Stimulated activated CD8-positive, alpha-beta memory T cell treated with anti-CD3 and anti-CD28 coated beads, Interleukin-15, amount 100 ng/mL, for 1 hour (primary cell): ENCODE results near the gene RAPGEF2.
A peak's percentile ranks its signal among the peaks of the same experiment; 100 is the strongest.
"Not testable (repeated sequence)": the region's sequence is repeated elsewhere in the genome, so short reads cannot be mapped to it uniquely, and the experiment has no call there.

ENCODE experiments used
- DNase-seq: peaks from one replicate; pipeline ENCODE4 v3.0.0-alpha.2; 2020; ENCODE audit warnings: low read depth

Gene RAPGEF2

GRCh38 chr4:159102622-159103383, at the start of gene RAPGEF2:
Gene RAPGEF2, plus strand, starts transcription at chr4:159103079. Its CDS starts 1,084 bp downstream, at chr4:159104163.
- DNase-seq, result peak; percentile 64

- DNase-seq, result no peak
Observed at GRCh38 chr4:159055833-159056232, 47.0 kb upstream of the RAPGEF2 start.

GRCh38 chr4:159060161-159060560, 42.7 kb upstream of the RAPGEF2 start:
- no peak for DNase-seq

GRCh38 chr4:159062381-159062780, 40.5 kb upstream of the RAPGEF2 start:
- no peak for DNase-seq

GRCh38 chr4:159065513-159066240, 37.2 kb upstream of the RAPGEF2 start:
- no peak for DNase-seq

GRCh38 chr4:159068139-159068538, 34.7 kb upstream of the RAPGEF2 start:
- DNase-seq, result not testable (repeated sequence)

GRCh38 chr4:159069922-159070321, 33.0 kb upstream of the RAPGEF2 start:
- no peak for DNase-seq

- DNase-seq, result no peak
Observed at GRCh38 chr4:159070742-159071141, 32.1 kb upstream of the RAPGEF2 start.

GRCh38 chr4:159071178-159071968, 31.5 kb upstream of the RAPGEF2 start:
- DNase-seq, result no peak

- no peak for DNase-seq
Observed at GRCh38 chr4:159071969-159072765, 30.7 kb upstream of the RAPGEF2 start.

GRCh38 chr4:159075531-159075932, 27.3 kb upstream of the RAPGEF2 start:
- no peak for DNase-seq

- not testable (repeated sequence) for DNase-seq
Observed at GRCh38 chr4:159077018-159077417, 25.9 kb upstream of the RAPGEF2 start.

GRCh38 chr4:159077702-159078495, 25.0 kb upstream of the RAPGEF2 start:
- no peak for DNase-seq

GRCh38 chr4:159079074-159079473, 23.8 kb upstream of the RAPGEF2 start:
- no peak for DNase-seq

- no peak for DNase-seq
Observed at GRCh38 chr4:159086606-159087005, 16.3 kb upstream of the RAPGEF2 start.

GRCh38 chr4:159090255-159090654, 12.6 kb upstream of the RAPGEF2 start:
- DNase-seq, result no peak

GRCh38 chr4:159094156-159094555, 8.7 kb upstream of the RAPGEF2 start:
- DNase-seq, result not testable (repeated sequence)

- DNase-seq, result no peak
Observed at GRCh38 chr4:159096434-159096833, 6.4 kb upstream of the RAPGEF2 start.

GRCh38 chr4:159097144-159097543, 5.7 kb upstream of the RAPGEF2 start:
- DNase-seq, result no peak

- no peak for DNase-seq
Observed at GRCh38 chr4:159097785-159098184, 5.1 kb upstream of the RAPGEF2 start.
